GM18498 (cell line): ENCODE results near the gene NAV3.

Source experiments
- ATAC-seq: cut with Tn5 transposase; IDR thresholded peaks from one replicate; pipeline ENCODE4 v1.9.1; 2021; ENCODE audit warnings: mild to moderate bottlenecking, moderate library complexity; ENCODE audit not compliant: unreplicated experiment

NAV3 gene

GRCh38 chr12:77979597-77980250 is 149.0 kb downstream of the NAV3 start:
- no peak for ATAC-seq

- no peak for ATAC-seq
Observed at GRCh38 chr12:77980782-77981181, 150.1 kb downstream of the NAV3 start.

GRCh38 chr12:77983859-77984258 is 153.2 kb downstream of the NAV3 start:
- no peak for ATAC-seq

DNA sequence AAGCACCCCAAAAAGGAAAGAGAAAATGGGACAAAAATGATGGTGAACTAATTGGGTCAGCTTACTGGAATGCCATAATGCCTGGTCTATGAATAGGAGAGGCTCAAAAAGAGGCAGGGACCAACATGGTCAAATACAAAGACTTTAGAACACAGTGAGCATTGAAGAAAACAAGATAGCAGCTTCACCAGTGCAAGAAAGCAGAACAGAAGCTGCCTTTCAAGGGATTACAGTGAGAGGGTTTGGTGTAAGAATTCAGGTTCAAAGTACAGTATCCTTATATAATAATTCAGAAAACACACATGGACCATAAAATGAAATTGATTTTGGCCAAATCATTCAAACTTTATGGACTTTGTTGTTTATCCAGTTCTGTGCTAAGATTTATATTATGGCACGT is 162.1 kb downstream of the NAV3 start:
- no peak for ATAC-seq

DNA sequence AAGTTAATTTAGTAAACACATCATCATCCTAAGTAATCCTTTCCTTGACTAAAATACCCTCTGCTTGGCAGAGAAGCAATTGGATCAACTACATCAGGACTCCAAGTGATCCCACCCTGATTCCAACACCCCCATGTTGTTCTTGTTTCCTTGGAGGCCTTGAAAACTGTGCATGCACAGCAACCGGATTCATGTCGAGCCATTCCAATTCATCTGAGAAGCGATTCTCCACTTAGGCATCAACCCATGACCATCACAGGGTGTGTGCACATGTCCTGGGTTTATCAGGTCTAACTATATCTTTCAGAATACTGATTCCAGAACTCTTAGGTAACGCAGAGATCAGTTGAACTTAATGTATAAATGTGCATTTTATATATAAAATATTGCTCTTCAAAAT is 163.0 kb downstream of the NAV3 start:
- ATAC-seq: no peak

GRCh38 chr12:77995436-77996167 is 164.9 kb downstream of the NAV3 start:
- peak; percentile 71 for ATAC-seq

- ATAC-seq: no peak
Observed at GRCh38 chr12:77996670-77997069, 166.0 kb downstream of the NAV3 start.

GRCh38 chr12:77998236-77998786 is 167.6 kb downstream of the NAV3 start:
- ATAC-seq: no peak

DNA sequence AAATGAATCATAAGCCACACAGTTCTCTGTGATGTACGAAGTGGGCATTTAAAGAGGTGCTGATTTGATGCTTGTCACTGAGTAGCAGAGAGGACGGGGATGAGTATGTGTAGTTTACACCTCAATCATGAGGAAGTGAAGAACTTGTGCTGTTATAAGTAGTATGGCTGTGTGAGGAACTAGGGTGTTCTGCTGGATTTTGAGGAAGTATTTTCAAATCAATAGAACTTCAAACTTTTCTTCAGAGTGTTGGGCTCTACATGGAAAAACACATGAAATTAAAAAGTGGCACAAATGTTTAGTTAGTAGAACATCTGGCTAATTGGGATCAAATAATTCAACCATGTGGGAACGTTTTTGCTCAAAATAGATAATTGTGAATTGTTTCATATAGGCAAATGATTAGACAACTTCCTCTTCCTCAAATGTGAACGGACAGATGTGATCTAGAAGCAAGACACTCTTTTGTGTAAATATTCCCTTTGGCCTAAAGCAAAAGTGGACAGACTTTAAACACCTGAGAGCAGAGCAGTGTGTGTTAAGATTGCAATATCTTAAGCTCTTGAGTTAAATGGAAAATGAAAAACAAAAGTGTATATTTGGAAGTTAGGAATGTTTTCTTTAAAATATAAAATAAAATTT is 168.5 kb downstream of the NAV3 start:
- ATAC-seq: peak; percentile 78

DNA sequence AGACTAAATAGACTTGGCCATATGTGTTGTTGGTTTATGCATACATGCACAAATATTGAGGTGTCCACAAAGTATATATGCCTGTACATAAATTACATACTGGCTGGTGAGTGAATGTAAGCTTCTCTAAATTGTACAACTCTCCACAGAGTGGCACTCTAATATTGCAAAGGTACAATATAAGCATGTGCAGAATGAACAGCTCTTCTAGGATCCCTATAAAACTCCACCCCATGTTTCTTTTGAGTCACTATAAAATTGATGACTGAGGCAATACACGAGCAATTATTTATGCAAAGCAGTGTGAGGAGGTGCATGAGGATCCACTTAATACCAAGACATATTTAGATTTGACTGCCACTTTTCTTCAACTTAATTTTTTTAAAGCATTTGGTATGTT is 172.2 kb downstream of the NAV3 start:
- ATAC-seq: no peak

DNA sequence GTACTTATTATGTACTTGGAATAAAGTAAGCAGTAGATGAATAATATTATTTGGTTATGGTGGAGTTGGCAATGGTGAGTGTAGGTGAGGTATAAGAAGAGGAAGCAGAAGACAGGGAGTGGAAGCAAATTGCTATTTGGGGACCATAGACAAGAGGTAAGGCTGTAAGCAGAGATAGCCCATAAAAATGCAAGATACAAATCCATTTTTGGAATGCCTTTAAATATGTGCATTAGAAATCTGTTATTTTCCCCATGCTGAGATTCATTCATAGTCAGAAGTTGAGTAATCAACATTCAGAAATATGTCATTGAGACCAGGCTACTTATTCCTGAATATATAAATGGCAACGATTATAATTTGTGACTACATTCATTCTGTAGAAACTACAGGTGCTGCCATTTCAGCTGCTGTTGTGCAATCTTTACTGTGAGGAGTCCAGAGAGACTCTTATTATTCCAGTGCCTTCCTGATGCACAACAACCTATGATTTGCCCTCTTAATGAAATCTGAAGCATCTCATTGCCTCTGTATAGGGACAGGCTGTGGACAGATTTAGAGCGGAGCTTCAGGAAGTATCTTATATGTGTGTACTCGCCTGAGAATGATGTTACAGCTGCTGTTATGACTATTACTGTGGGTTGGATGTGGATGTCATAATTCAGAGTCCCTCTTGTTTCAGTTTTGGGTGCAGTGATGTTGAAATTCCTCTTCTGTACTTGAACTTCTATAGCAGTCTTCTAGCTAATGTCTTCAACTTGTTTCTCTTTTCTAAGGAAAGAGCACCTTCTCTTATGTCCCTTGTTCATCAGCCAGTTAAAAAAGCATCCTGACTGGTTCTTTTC is 173.8 kb downstream of the NAV3 start:
- no peak for ATAC-seq

DNA sequence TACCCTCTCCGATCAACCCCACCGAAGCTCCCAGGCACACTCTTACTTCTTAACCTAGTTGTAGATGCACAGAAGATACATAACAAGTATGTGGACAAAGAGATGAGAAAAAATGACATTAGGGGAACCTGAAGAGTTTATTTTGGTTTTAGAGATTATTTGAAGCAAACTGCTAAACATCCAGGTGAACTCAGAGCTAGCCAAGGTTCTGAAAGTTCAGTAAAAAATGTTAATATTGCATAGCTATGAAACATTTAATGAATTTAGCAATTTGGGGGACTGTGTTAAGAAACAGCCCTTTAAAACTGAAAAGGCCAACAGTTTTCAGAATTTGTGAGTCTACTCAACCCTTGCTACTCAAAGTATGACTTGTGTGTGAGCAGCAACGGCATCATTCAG is 174.4 kb downstream of the NAV3 start:
- no peak for ATAC-seq

DNA sequence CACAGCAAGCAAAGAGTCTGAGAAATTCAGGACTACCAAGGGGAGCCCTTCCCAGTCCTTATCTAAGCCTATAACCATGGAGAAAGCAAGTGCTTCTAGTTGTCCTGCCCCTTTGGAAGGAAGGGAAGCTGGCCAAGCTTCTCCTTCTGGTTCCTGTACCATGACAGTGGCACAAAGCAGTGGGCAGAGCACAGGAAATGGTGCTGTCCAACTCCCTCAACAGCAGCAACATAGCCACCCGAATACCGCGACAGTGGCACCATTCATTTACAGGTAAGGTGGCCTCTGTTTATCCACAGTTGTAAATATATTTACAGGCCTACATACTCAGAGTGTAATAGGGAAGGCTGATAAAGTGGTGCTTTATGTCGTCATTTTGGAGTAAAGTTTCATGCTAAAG is 176.5 kb downstream of the NAV3 start:
- no peak for ATAC-seq

DNA sequence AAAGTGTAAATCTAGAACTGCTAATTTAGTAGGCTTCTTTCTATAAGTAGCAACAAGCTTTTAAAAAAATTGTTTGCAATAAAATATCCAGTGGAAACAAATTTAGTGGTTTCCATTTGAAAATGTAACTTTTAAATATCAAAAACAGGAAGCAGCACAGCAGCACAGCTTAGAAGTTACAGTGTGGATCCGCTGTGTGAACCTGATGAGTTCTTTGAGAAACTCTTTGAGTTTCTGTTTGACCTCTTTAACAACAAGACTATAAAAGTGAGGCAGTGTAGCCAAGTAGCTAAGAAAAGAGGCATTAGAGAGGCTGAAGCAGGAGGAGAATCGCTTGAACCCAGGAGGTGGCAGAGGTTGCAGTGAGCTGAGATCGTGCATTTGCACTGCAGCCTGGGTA is 178.3 kb downstream of the NAV3 start:
- no peak for ATAC-seq

DNA sequence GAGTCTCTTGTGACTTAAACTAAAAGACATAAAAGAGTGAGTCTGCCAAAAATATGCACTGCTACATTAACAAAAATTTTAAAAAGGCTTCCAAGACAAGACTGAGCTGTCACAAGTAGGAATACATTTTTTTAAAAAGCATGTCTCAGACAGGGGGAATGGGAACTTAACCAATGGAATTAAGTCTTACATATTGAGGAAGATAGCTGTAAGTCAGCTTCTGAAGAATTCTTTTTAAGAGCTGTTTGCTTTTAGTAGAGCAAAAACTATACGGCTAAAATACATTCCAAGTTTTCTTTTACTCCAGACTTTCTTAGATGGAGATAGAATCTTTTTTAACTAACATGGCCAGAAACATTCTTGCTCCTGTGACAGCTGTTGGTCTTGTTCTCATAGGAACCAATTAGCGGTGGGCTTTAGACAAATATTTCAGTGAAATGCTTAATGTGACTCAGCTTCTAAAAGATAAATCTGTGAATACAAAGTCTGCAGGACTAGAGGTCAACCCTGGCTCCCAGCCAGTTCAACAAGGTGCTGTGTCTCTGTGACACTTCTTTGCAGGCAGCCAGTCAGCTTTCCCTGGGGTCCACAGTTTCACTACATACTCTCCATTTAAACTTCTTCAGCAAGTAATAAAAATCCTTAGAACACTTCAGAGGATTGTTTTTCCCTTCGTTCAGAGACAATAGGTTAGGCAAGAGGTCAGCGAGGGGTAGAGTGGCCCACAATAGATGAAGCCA is 187.6 kb downstream of the NAV3 start:
- ATAC-seq: no peak

DNA sequence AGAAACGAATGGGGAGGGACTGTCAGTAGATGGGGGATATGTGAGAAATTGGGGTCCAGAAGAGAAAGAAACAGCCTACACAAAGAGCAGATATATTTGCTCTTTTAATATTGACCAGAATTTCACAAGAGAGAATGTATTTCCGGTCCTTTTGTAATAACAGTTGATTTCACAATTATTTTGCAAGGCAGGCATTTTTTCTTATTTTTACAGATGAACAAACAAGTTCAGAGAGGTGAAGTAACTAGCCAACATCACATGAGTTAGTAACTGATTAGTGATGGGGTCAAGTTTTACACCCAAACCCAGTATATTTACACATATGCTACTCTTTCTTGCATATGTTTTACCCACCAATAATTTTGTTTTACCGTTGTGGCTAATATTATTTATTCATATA is 188.2 kb downstream of the NAV3 start:
- no peak for ATAC-seq

DNA sequence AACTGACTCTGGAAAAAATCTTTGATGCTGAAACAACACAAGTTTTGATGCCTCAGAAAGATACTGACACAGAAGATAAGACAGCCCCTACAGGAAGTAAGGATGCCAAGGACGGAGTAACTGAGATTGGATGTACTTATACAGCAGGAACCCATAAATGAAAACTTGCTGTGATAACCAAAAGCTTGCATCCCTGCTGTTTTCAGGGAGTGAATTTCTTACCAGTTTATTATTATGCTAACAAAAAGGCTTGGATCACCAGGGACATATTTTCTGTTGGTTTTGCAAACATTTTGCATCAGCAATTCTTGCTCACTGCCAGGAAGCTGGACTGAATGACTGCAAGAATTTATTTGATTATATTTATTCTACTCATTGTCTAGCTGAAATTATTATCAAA is 197.7 kb downstream of the NAV3 start:
- ATAC-seq: no peak

- ATAC-seq: no peak
Observed at GRCh38 chr12:78034025-78034424, 203.3 kb downstream of the NAV3 start.

DNA sequence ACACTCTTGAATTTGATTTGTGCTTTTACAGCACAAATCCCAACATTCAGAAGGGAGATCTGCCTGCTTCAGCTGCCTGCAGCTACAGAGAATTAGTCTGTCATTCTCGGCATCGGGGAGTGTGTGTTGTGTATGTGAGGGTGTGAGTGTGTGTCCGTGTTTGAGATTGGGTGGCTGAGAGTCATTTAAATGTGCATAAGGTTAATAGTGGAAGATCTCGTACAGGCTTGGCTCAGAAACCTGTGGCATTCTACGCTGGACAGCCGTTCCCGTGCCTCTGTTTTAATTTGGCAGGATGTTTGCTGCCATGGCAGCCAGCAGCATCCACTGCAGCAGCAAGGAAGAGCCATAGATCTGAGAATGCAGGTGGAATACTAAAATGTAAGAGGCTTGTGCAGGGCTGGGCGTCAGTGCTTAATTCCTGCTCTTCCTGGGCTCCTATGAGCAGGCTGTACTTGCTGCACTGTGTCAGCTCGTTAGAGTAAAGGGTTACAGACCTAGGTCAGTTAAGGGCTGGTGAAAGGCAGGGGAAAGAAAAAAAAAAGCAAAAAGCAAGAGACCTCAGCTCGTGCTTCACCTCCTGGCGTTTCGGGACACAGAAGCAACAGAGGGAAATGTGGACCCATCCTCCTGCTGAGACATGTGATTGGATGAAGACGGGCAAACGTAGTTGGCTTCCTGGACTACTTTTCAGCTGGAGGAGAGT is 205.4 kb downstream of the NAV3 start:
- ATAC-seq: no peak

DNA sequence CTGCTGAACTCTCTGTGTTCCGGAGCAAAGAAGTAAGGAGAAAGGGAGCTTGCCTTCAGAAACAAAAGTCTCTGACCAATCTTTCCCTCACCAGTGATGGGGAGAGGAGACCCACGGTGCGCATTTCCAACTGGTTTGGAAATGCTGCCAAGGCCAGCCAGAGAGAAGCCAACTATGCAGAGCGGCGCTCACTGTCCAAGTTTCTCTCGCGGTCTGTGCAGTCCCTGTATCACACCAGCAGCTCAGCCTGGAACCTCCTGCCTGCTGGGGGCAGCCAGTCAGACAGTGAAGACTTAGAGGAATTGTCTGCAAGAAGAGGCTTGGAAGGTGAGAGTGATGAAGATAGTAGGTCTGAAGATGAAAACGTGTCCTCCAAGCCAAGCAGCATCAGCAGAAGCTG is 206.2 kb downstream of the NAV3 start:
- no peak for ATAC-seq
